ENCODE measurements around the gene FKBP5. TPM values are rescaled to one million over a fixed set of nuclear protein-coding genes. Genes with fewer than 3 reads are reported as not detected.

FKBP5 gene
- total RNA-seq, 1 experiment from 2014 or later, result 33.9 TPM

GRCh38 chr6:35663447-35664235 is 25.1 kb downstream of the FKBP5 start:
- no peaks in the 10 kb centered on the region for H3K79me1 ChIP-seq (ENCODE audit: insufficient read depth, low read depth, low read length, poor library complexity, severe bottlenecking)
- no peak overlapping the region for H2BK120ac ChIP-seq (ENCODE audit: low read depth, low read length, poor library complexity, severe bottlenecking)
- Mint-ChIP-seq H3K4me1 (peaks cover 0 to 3% of the 10 kb centered on the region in 2 experiments; a peak in 2 of 4 replicates), H3K27me3 (ENCODE audit: low read depth) (no peaks in the 10 kb centered on the region), H3K4me3 (no peak overlapping the region), H3K36me3 (ENCODE audit: insufficient read depth in 1 of 3, low read depth in 3 of 3) (no peaks in the 10 kb centered on the region), H3K9me3 (no peaks in the 10 kb centered on the region), H3K27ac (no peak overlapping the region)
- no peaks in the 10 kb centered on the region for H3K23me2 ChIP-seq (ENCODE audit: insufficient read length, low read depth, low read length, poor library complexity, severe bottlenecking)
- no peak overlapping the region for H3K23ac ChIP-seq (ENCODE audit: insufficient read length, low read depth, low read length)
- H3K9ac ChIP-seq (ENCODE audit: extremely low read depth, insufficient read length, low read length), result no peak overlapping the region
- H4K8ac ChIP-seq (replicated peaks; ENCODE audit: insufficient read length, low read depth, low read length), result no peak overlapping the region
- H4K91ac ChIP-seq (ENCODE audit: insufficient read length, low read depth, low read length), result no peak overlapping the region
- no peak overlapping the region for H3K56ac ChIP-seq (ENCODE audit: insufficient read length, low read depth, low read length)
- WGBS (ENCODE audit: extremely low coverage, insufficient read length, low lambda C conversion rate), result no CpG with 5 or more reads among the region's 7 CpGs
- no peak for TF ChIP-seq CTCF (conservative IDR thresholded peaks at IDR 0.05)
- no peaks in the 10 kb centered on the region for H4K20me1 ChIP-seq (ENCODE audit: control insufficient read depth, insufficient read depth, insufficient read length)
- no peak overlapping the region for H3K14ac ChIP-seq (ENCODE audit: insufficient read depth, low read length)
- no peak overlapping the region for H2BK12ac ChIP-seq (ENCODE audit: insufficient read length, low read depth, low read length)
- H3K9me3 ChIP-seq (ENCODE audit: control insufficient read depth, low read depth, low read length), result no peaks in the 10 kb centered on the region
- no peak overlapping the region for H2BK15ac ChIP-seq (ENCODE audit: low read depth, low read length)
- no peak overlapping the region for H3T11ph ChIP-seq (ENCODE audit: low read length)
- no peak overlapping the region for H4K5ac ChIP-seq (ENCODE audit: insufficient read length, low read depth, low read length)
- no peak overlapping the region for H2BK5ac ChIP-seq (ENCODE audit: insufficient read length, low read length)
- no peak overlapping the region for H2AK5ac ChIP-seq (ENCODE audit: insufficient read length, low read length)
- no peak overlapping the region for H3K27ac ChIP-seq (ENCODE audit: insufficient read length, low read depth, low read length)
- H3K79me2 ChIP-seq (ENCODE audit: insufficient read depth, low read length), result peaks cover 2% of the 10 kb centered on the region; the same call in 1 of the 2 replicates
- no peak overlapping the region for H2BK20ac ChIP-seq (ENCODE audit: low read depth, low read length, poor library complexity, severe bottlenecking)
- DNase-seq, result no peak
- no peaks in the 10 kb centered on the region for H3K4me1 ChIP-seq (ENCODE audit: insufficient read depth, low read length)
- H3K4me2 ChIP-seq (ENCODE audit: insufficient read depth, insufficient read length, low read length), result no peak overlapping the region
- H3K4ac ChIP-seq (ENCODE audit: low read depth, low read length), result no peak overlapping the region
- H3K18ac ChIP-seq (ENCODE audit: insufficient read length, low read depth, low read length), result no peak overlapping the region
- no peaks in the 10 kb centered on the region for H3K27me3 ChIP-seq (ENCODE audit: insufficient read depth, low read length)
- H2AFZ ChIP-seq (ENCODE audit: low read length), result no peak overlapping the region
